ENCODE data around the gene PLA2G4B. TPM values are rescaled to one million over a fixed set of nuclear protein-coding genes. Genes with fewer than 3 reads are reported as not detected.

The PLA2G4B gene
- total RNA-seq, 1 donor from 2014 or later: 2.9 TPM

DNA sequence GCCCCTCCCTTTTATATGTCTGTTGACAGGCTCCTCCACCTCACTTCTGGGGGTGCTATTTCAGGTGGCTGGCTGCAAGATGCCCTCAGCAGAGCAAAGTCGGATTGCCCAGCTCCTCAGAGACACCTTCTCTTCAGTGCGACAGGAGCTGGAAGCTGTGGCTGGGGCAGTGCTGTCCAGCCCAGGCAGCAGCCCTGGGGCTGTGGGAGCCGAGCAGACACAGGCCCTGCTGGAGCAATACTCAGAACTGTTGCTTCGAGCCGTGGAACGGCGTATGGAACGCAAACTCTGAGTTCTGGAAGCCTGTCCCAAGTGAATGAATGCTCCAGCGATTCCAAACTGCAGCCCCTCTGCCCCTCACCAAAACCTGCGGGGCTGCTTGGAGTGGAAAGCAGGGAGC is 13.5 kb upstream of the PLA2G4B start:
- TF ChIP-seq CTCF (IDR thresholded peaks at IDR 0.05; ENCODE audit: unreplicated experiment): no peak

DNA sequence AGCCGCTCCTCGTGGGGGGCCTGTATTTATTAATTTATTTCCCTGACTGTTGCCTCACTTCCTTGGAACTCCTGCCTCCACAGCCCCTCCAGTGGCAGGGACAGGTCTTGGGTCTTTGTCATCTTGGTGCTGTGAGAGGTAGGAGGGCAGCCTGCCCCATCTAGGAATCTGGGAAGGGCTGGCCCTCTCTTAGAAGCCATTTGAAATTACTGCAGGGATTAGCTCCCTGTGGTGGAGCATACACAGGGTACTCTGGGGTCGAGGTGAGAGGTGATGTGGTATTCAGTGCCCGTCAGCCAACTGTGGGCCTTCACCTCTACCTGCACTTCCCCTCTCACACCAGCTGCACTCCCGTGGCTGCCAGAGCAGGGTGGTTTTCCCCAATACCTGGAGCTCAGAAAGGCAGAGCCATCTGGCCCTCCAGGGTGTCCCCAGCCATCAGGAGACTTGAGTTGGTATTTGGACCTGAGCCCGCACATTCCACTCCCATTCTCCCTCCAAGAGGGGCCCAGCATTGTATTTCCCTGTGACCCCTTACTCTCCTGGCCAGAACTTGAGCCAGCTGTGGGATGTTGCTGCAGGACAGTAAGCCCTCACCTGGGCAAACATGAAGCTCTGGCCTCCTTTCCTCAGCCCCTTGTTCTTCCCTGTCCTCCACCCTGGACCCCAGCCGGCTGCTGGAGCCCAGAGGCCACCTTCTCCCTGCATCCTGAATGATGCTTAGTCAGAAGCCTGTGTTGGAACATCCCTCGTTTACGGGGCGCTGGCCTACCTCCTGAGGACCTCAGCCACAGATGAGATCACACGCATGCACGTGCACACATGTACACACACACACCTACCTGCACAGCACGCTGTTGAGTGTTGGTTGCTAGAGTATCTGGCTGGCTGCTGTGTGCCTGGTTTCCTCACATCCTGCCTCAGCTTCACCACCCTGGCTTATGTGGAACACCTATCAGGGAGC is 12.8 kb upstream of the PLA2G4B start:
- Mint-ChIP-seq H3K27me3 (ENCODE audit: unreplicated experiment) (peaks cover 12% of the 10 kb centered on the region), H3K9me3 (ENCODE audit: unreplicated experiment) (no peaks in the 10 kb centered on the region), H3K36me3 (ENCODE audit: low read depth, unreplicated experiment) (peaks cover 33% of the 10 kb centered on the region), H3K4me3 (ENCODE audit: unreplicated experiment) (no peak overlapping the region), H3K4me1 (ENCODE audit: unreplicated experiment) (peaks cover 18% of the 10 kb centered on the region), H3K27ac (ENCODE audit: unreplicated experiment) (peak overlapping the region; percentile 59)
- no peak for DNase-seq (ENCODE audit: low spot score)
- TF ChIP-seq CTCF (IDR thresholded peaks at IDR 0.05; ENCODE audit: unreplicated experiment): no peak

More for the DNA sequence above, 13.5 kb upstream of the PLA2G4B start:
- no peak for DNase-seq (ENCODE audit: low spot score)
- no peak overlapping the region for H3K27ac Mint-ChIP-seq (ENCODE audit: unreplicated experiment)
- H3K9me3 Mint-ChIP-seq (ENCODE audit: unreplicated experiment): no peaks in the 10 kb centered on the region
- peaks cover 12% of the 10 kb centered on the region for H3K27me3 Mint-ChIP-seq (ENCODE audit: unreplicated experiment)
- peaks cover 39% of the 10 kb centered on the region for H3K36me3 Mint-ChIP-seq (ENCODE audit: low read depth, unreplicated experiment)
- peaks cover 18% of the 10 kb centered on the region for H3K4me1 Mint-ChIP-seq (ENCODE audit: unreplicated experiment)
- no peak overlapping the region for H3K4me3 Mint-ChIP-seq (ENCODE audit: unreplicated experiment)

DNA sequence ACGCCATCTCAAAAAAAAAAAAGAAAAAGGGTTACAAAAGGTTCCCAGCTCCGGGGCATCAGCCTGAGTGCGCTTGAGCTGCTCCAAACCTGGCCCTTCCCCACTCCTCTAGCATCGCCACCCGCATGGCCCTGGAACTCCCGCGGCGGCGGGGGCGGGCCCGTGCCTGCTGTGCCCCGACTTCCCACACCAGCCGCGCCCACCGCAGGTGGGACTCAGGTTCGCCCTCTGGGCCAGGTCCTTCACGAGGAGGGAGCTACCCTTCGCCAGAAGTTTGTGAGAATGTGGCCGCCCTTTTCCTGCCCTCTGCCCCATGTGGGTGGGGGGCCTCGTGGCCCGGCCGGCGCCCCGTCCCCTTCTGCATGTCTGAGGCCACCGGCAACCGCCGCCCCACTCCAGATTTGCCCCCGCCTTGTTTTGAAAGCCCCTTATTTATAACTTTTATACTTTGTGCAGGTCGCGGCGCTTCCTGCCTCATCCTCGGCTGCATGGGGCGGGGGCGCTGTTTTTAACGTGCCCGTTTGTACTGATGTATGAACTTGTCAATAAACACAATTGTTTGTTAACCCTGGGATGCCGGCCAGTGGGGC is 11.3 kb upstream of the PLA2G4B start:
- no peaks in the 10 kb centered on the region for H3K9me3 Mint-ChIP-seq (ENCODE audit: unreplicated experiment)
- no peak for DNase-seq (ENCODE audit: low spot score)
- H3K36me3 Mint-ChIP-seq (ENCODE audit: low read depth, unreplicated experiment): peaks cover 28% of the 10 kb centered on the region
- no peak overlapping the region for H3K27ac Mint-ChIP-seq (ENCODE audit: unreplicated experiment)
- H3K27me3 Mint-ChIP-seq (ENCODE audit: unreplicated experiment): peaks cover 9% of the 10 kb centered on the region
- peak overlapping the region; percentile 91 for H3K4me3 Mint-ChIP-seq (ENCODE audit: unreplicated experiment)
- TF ChIP-seq CTCF (IDR thresholded peaks at IDR 0.05; ENCODE audit: unreplicated experiment): no peak
- peaks cover 18% of the 10 kb centered on the region for H3K4me1 Mint-ChIP-seq (ENCODE audit: unreplicated experiment)

- peak within 1 kb of the TSS; percentile 0 for H3K27ac Mint-ChIP-seq (ENCODE audit: unreplicated experiment)
- peak within 1 kb of the TSS; percentile 91 for H3K4me3 Mint-ChIP-seq (ENCODE audit: unreplicated experiment)
- DNase-seq (ENCODE audit: low spot score): peak; percentile 96
- peaks cover 30% of the 10 kb centered on the region for H3K36me3 Mint-ChIP-seq (ENCODE audit: low read depth, unreplicated experiment)
- H3K4me1 Mint-ChIP-seq (ENCODE audit: unreplicated experiment): peaks cover 23% of the 10 kb centered on the region
- H3K9me3 Mint-ChIP-seq (ENCODE audit: unreplicated experiment): no peaks in the 10 kb centered on the region
- peaks cover 16% of the 10 kb centered on the region for H3K27me3 Mint-ChIP-seq (ENCODE audit: unreplicated experiment)
- TF ChIP-seq CTCF (IDR thresholded peaks at IDR 0.05; ENCODE audit: unreplicated experiment): no peak
Observed at GRCh38 chr15:41827880-41828806, 10.5 kb upstream of the PLA2G4B start, which contains the start of gene JMJD7. TSS of gene JMJD7 (plus strand) at chr15:41828092. CDS start at chr15:41828125, 33 bp downstream.

Measured in endothelial cell (in vitro differentiated cells).